Activated CD4-positive, alpha-beta T cell treated with anti-CD3 and anti-CD28 coated beads for 36 hours (primary cell): Measurements from ENCODE around the gene CTNND2. TPM values are rescaled to one million over a fixed set of nuclear protein-coding genes. Genes with fewer than 3 reads are reported as not detected.

Experiments
- ATAC-seq: fragments of 200-7000 bp; cut with Tn5 transposase; one replicate; pipeline ENCODE4 v1.10.0; 2021; ENCODE audit warnings: mild to moderate bottlenecking, moderate library complexity
- CTCF ChIA-PET: fragments of 350-600 bp; sonication (Branson Sonifier 250); formaldehyde crosslinking; loops from one replicate; lab custom pipeline; 2021; ENCODE audit warnings: antibody characterized with exemption; lab: Charles Lee
- POLR2A ChIA-PET: fragments of 350-600 bp; sonication (Branson Sonifier 250); formaldehyde crosslinking; loops from one replicate; lab custom pipeline; 2021; ENCODE audit warnings: antibody characterized with exemption, inconsistent platforms; lab: Charles Lee
- DNase-seq: peaks from one replicate; pipeline ENCODE4 v3.0.0-alpha.2; 2020
- H3K27ac Mint-ChIP-seq: one replicate; pipeline ENCODE4 v1.8.0; 2021; ENCODE audit warnings: mixed read lengths
- H3K27me3 Mint-ChIP-seq: one replicate; pipeline ENCODE4 v1.8.0; 2021; ENCODE audit warnings: mixed read lengths
- H3K36me3 Mint-ChIP-seq: one replicate; pipeline ENCODE4 v1.8.0; 2021; ENCODE audit warnings: low read depth, mixed read lengths
- H3K4me1 Mint-ChIP-seq: one replicate; pipeline ENCODE4 v1.8.0; 2021; ENCODE audit warnings: mixed read lengths
- H3K4me3 Mint-ChIP-seq: one replicate; pipeline ENCODE4 v1.8.0; 2021; ENCODE audit warnings: mild to moderate bottlenecking, moderate library complexity, mixed read lengths
- H3K9me3 Mint-ChIP-seq: one replicate; pipeline ENCODE4 v1.8.0; 2021; ENCODE audit warnings: low read depth, mixed read lengths
- intact Hi-C, 2 experiments: fragments of 100-400 bp; cut with DNase I in 1 of 2; cut with micrococcal nuclease in 1 of 2; formaldehyde crosslinking; loops; one replicate each; pipeline versions ENCODE4 v1.14.2 to v1.15.1; 2022 to 2024; cut with DNase I, micrococcal nuclease
- total RNA-seq, 2 experiments: library from RNA; stranded (reverse); gene quantifications; one replicate each; pipeline ENCODE4 v1.2.3, GENCODE V29; 2021

CTNND2 gene
- total RNA-seq, 2 experiments from 2014 or later: not detected

- Mint-ChIP-seq H3K4me3 (no peak overlapping the region), H3K9me3 (no peaks in the 10 kb centered on the region), H3K4me1 (no peaks in the 10 kb centered on the region), H3K27ac (no peak overlapping the region), H3K36me3 (no peaks in the 10 kb centered on the region), H3K27me3 (peaks cover 2% of the 10 kb centered on the region)
- ChIA-PET CTCF (no interaction called here), POLR2A (no interaction called here)
- ATAC-seq (no peak), DNase-seq (no peak)
- intact Hi-C loops: no loop called here
Observed at GRCh38 chr5:11700391-11700790, 203.9 kb downstream of the CTNND2 start.

- Mint-ChIP-seq H3K27me3 (no peaks in the 10 kb centered on the region), H3K27ac (no peak overlapping the region), H3K9me3 (no peaks in the 10 kb centered on the region), H3K4me3 (no peak overlapping the region), H3K36me3 (no peaks in the 10 kb centered on the region), H3K4me1 (no peaks in the 10 kb centered on the region)
- ChIA-PET POLR2A (no interaction called here), CTCF (interaction anchor here (0.6 kb wide), 1 partner anchor 23 kb away, joined by 3 read pairs; no protein-coding TSS in a partner anchor)
- intact Hi-C loops: no loop called here
- ATAC-seq: no peak
- no peak for DNase-seq
Observed at GRCh38 chr5:11692636-11693035, 211.6 kb downstream of the CTNND2 start.

- Mint-ChIP-seq H3K27ac (no peak overlapping the region), H3K36me3 (no peaks in the 10 kb centered on the region), H3K27me3 (no peaks in the 10 kb centered on the region), H3K9me3 (no peaks in the 10 kb centered on the region), H3K4me3 (no peak overlapping the region), H3K4me1 (no peaks in the 10 kb centered on the region)
- CTCF ChIA-PET: no interaction called here
- intact Hi-C loops: no loop called here
- ATAC-seq (no peak), DNase-seq (no peak)
- POLR2A ChIA-PET: no interaction called here
Observed at GRCh38 chr5:11687498-11687897, 216.7 kb downstream of the CTNND2 start.

GRCh38 chr5:11684607-11685006 lies 219.6 kb downstream of the CTNND2 start:
- POLR2A ChIA-PET: no interaction called here
- Mint-ChIP-seq H3K27me3 (no peaks in the 10 kb centered on the region), H3K4me1 (no peaks in the 10 kb centered on the region), H3K9me3 (no peaks in the 10 kb centered on the region), H3K4me3 (no peak overlapping the region), H3K27ac (no peak overlapping the region), H3K36me3 (no peaks in the 10 kb centered on the region)
- DNase-seq (no peak), ATAC-seq (no peak)
- intact Hi-C loops: no loop called here
- CTCF ChIA-PET: no interaction called here

GRCh38 chr5:11683666-11684065 lies 220.6 kb downstream of the CTNND2 start:
- CTCF ChIA-PET: no interaction called here
- no peak for ATAC-seq
- POLR2A ChIA-PET: no interaction called here
- intact Hi-C loops: no loop called here
- Mint-ChIP-seq H3K27ac (no peak overlapping the region), H3K36me3 (no peaks in the 10 kb centered on the region), H3K4me3 (no peak overlapping the region), H3K4me1 (no peaks in the 10 kb centered on the region), H3K9me3 (no peaks in the 10 kb centered on the region), H3K27me3 (no peaks in the 10 kb centered on the region)
- no peak for DNase-seq

- Mint-ChIP-seq H3K4me3 (no peak overlapping the region), H3K9me3 (no peaks in the 10 kb centered on the region), H3K36me3 (no peaks in the 10 kb centered on the region), H3K27me3 (no peaks in the 10 kb centered on the region), H3K4me1 (no peaks in the 10 kb centered on the region), H3K27ac (no peak overlapping the region)
- POLR2A ChIA-PET: no interaction called here
- DNase-seq (no peak), ATAC-seq (no peak)
- intact Hi-C loops: no loop called here
- CTCF ChIA-PET: no interaction called here
Observed at GRCh38 chr5:11681796-11682195, 222.4 kb downstream of the CTNND2 start.

GRCh38 chr5:11679676-11680075 lies 224.6 kb downstream of the CTNND2 start:
- no peak overlapping the region for H3K27ac Mint-ChIP-seq
- peaks cover 2% of the 10 kb centered on the region for H3K9me3 Mint-ChIP-seq
- no peak for ATAC-seq
- intact Hi-C loops: no loop called here
- no peaks in the 10 kb centered on the region for H3K4me1 Mint-ChIP-seq
- no peaks in the 10 kb centered on the region for H3K36me3 Mint-ChIP-seq
- DNase-seq: no peak
- no peak overlapping the region for H3K4me3 Mint-ChIP-seq
- CTCF ChIA-PET: no interaction called here
- POLR2A ChIA-PET: no interaction called here
- H3K27me3 Mint-ChIP-seq: no peaks in the 10 kb centered on the region

GRCh38 chr5:11675184-11675583 lies 229.1 kb downstream of the CTNND2 start:
- H3K36me3 Mint-ChIP-seq: no peaks in the 10 kb centered on the region
- H3K27ac Mint-ChIP-seq: no peak overlapping the region
- no peaks in the 10 kb centered on the region for H3K27me3 Mint-ChIP-seq
- ChIA-PET CTCF (no interaction called here), POLR2A (no interaction called here)
- intact Hi-C loops: no loop called here
- ATAC-seq (no peak), DNase-seq (no peak)
- peaks cover 4% of the 10 kb centered on the region for H3K9me3 Mint-ChIP-seq
- H3K4me1 Mint-ChIP-seq: no peaks in the 10 kb centered on the region
- no peak overlapping the region for H3K4me3 Mint-ChIP-seq

GRCh38 chr5:11672385-11673085 lies 231.7 kb downstream of the CTNND2 start:
- no peak overlapping the region for H3K4me3 Mint-ChIP-seq
- no peaks in the 10 kb centered on the region for H3K27me3 Mint-ChIP-seq
- no peaks in the 10 kb centered on the region for H3K36me3 Mint-ChIP-seq
- intact Hi-C loops: no loop called here
- no peak overlapping the region for H3K27ac Mint-ChIP-seq
- CTCF ChIA-PET: no interaction called here
- DNase-seq (no peak), ATAC-seq (no peak)
- no peaks in the 10 kb centered on the region for H3K4me1 Mint-ChIP-seq
- POLR2A ChIA-PET: no interaction called here
- peaks cover 4% of the 10 kb centered on the region for H3K9me3 Mint-ChIP-seq

GRCh38 chr5:11658376-11658775 lies 245.9 kb downstream of the CTNND2 start:
- Mint-ChIP-seq H3K9me3 (peaks cover 5% of the 10 kb centered on the region), H3K4me3 (no peak overlapping the region), H3K4me1 (no peaks in the 10 kb centered on the region), H3K36me3 (no peaks in the 10 kb centered on the region), H3K27me3 (no peaks in the 10 kb centered on the region), H3K27ac (no peak overlapping the region)
- CTCF ChIA-PET: interaction anchor here (0.5 kb wide), 1 partner anchor 22 kb away, joined by 3 read pairs; no protein-coding TSS in a partner anchor
- intact Hi-C loops: no loop called here
- POLR2A ChIA-PET: no interaction called here
- ATAC-seq (no peak), DNase-seq (no peak)

- intact Hi-C loops: no loop called here
- POLR2A ChIA-PET: no interaction called here
- no peak overlapping the region for H3K4me3 Mint-ChIP-seq
Observed at GRCh38 chr5:11656916-11657315, 247.3 kb downstream of the CTNND2 start.

GRCh38 chr5:11655681-11656080 lies 248.6 kb downstream of the CTNND2 start:
- CTCF ChIA-PET: no interaction called here
- no peaks in the 10 kb centered on the region for H3K4me1 Mint-ChIP-seq
- H3K9me3 Mint-ChIP-seq: peaks cover 8% of the 10 kb centered on the region

More at GRCh38 chr5:11656916-11657315, 247.3 kb downstream of the CTNND2 start:
- ATAC-seq (no peak), DNase-seq (no peak)
- Mint-ChIP-seq H3K9me3 (peaks cover 7% of the 10 kb centered on the region), H3K4me1 (no peaks in the 10 kb centered on the region), H3K27me3 (no peaks in the 10 kb centered on the region), H3K27ac (no peak overlapping the region), H3K36me3 (no peaks in the 10 kb centered on the region)
- CTCF ChIA-PET: no interaction called here

More at GRCh38 chr5:11655681-11656080, 248.6 kb downstream of the CTNND2 start:
- POLR2A ChIA-PET: no interaction called here
- no peak overlapping the region for H3K27ac Mint-ChIP-seq
- H3K4me3 Mint-ChIP-seq: no peak overlapping the region
- ATAC-seq (no peak), DNase-seq (no peak)
- H3K36me3 Mint-ChIP-seq: no peaks in the 10 kb centered on the region
- no peaks in the 10 kb centered on the region for H3K27me3 Mint-ChIP-seq
- intact Hi-C loops: no loop called here
